B cell (primary cell): ENCODE data around the gene NT5C3A. TPM values are rescaled to one million over a fixed set of nuclear protein-coding genes. Genes with fewer than 3 reads are reported as not detected.
A peak's percentile ranks its signal among the peaks of the same experiment; 100 is the strongest.
"Not testable (repeated sequence)": the region's sequence is repeated elsewhere in the genome, so short reads cannot be mapped to it uniquely, and the experiment has no call there.

Experiments used
- ATAC-seq: fragments of 200-7000 bp; cut with Tn5 transposase; one replicate; pipeline ENCODE4 v1.10.0; 2021; ENCODE audit warnings: low read depth, mild to moderate bottlenecking, moderate number of reproducible peaks, moderate library complexity
- CTCF ChIA-PET: fragments of 350-600 bp; sonication (Branson Sonifier 250); formaldehyde crosslinking; loops from one replicate; lab custom pipeline; 2021; ENCODE audit warnings: antibody characterized with exemption, inconsistent platforms; lab: Charles Lee
- POLR2A ChIA-PET: fragments of 350-600 bp; sonication (Branson Sonifier 250); formaldehyde crosslinking; loops from one replicate; lab custom pipeline; 2021; ENCODE audit warnings: antibody characterized with exemption; lab: Charles Lee
- DNase-seq: peaks from one replicate; pipeline ENCODE4 v3.0.0; 2013
- H2AFZ ChIP-seq: 2 replicates; pipeline ENCODE4 v1.6.1; 2012; ENCODE audit warnings: mild to moderate bottlenecking, low read depth, low read length; ENCODE audit not compliant: insufficient read depth, poor library complexity, severe bottlenecking
- H3K27ac ChIP-seq, 2 donors: 1 replicate in 1 of 2; 2 replicates in 1 of 2; pipeline ENCODE4 v1.5.1; 2012 to 2013; ENCODE audit warnings: low read length in 2 of 2, mild to moderate bottlenecking in 2 of 2, moderate library complexity in 1 of 2
- H3K27me3 ChIP-seq, 4 experiments: fragments of 200-600 bp in 1 of 4; sonication (generic) in 1 of 4; replicated peaks in 1 of 4; 1 replicate in 2 of 4; 2 replicates in 2 of 4; pipeline versions ENCODE4 v1.6.1 to v1.7.0; 2013 to 2016; ENCODE audit warnings: low read length in 3 of 4, mild to moderate bottlenecking in 2 of 4, mixed read lengths in 1 of 4, moderate library complexity in 1 of 4; ENCODE audit not compliant: insufficient read depth in 4 of 4, control insufficient read depth in 3 of 4; ENCODE audit errors: control extremely low read depth in 1 of 4
- H3K36me3 ChIP-seq, 2 experiments: replicated peaks in 1 of 2; 1 replicate in 1 of 2; 2 replicates in 1 of 2; pipeline versions ENCODE4 v1.6.1 to v1.7.1; 2013; ENCODE audit warnings: low read length in 1 of 2; ENCODE audit not compliant: insufficient read depth in 2 of 2, control insufficient read depth in 1 of 2; ENCODE audit errors: control extremely low read depth in 1 of 2, extremely low read depth in 1 of 2
- H3K4me1 ChIP-seq, 2 donors: fragments of 200-600 bp in 1 of 2; sonication (generic) in 1 of 2; 1 replicate in 1 of 2; 2 replicates in 1 of 2; pipeline versions ENCODE4 v1.5.1 to v1.6.1; 2013 to 2017; ENCODE audit warnings: low read length in 2 of 2; ENCODE audit not compliant: control insufficient read depth in 2 of 2, insufficient read depth in 2 of 2
- H3K4me2 ChIP-seq: replicated peaks from 2 replicates; pipeline ENCODE3; 2012; ENCODE audit warnings: mild to moderate bottlenecking, low read depth, low read length; ENCODE audit not compliant: poor library complexity, severe bottlenecking
- H3K4me3 ChIP-seq, 5 experiments: fragments of 200-600 bp in 1 of 5; sonication (generic) in 1 of 5; 1 replicate in 3 of 5; 2 replicates in 2 of 5; pipeline versions ENCODE4 v1.5.1 to v1.7.0; 2011 to 2016; ENCODE audit warnings: low read length in 4 of 5, mild to moderate bottlenecking in 4 of 5, low read depth in 2 of 5, control low read depth in 1 of 5, moderate library complexity in 1 of 5; ENCODE audit not compliant: insufficient read depth in 1 of 5; ENCODE audit errors: control extremely low read depth in 1 of 5, extremely low read depth in 1 of 5
- H3K79me2 ChIP-seq: fragments of 200-600 bp; sonication (generic); one replicate; pipeline ENCODE4 v1.6.0; 2016; ENCODE audit warnings: low read length; ENCODE audit not compliant: control insufficient read depth, insufficient read depth
- H3K9ac ChIP-seq: fragments of 200-600 bp; sonication (generic); 2 replicates; pipeline ENCODE4 v1.6.1; 2017; ENCODE audit warnings: mild to moderate bottlenecking, low read length, moderate library complexity
- H3K9me3 ChIP-seq, 3 donors: one replicate each; pipeline versions ENCODE4 v1.6.1 to v1.7.1; 2013; ENCODE audit warnings: low read length in 2 of 3; ENCODE audit not compliant: control insufficient read depth in 2 of 3, insufficient read depth in 1 of 3; ENCODE audit errors: control extremely low read depth in 1 of 3
- H4K20me1 ChIP-seq: 2 replicates; pipeline ENCODE4 v1.6.0; 2012; ENCODE audit warnings: mild to moderate bottlenecking, low read length; ENCODE audit not compliant: insufficient read depth, control insufficient read depth, poor library complexity, severe bottlenecking
- H3K27ac Mint-ChIP-seq: one replicate; pipeline ENCODE4 v1.8.0; 2021; ENCODE audit warnings: mixed read lengths
- H3K27me3 Mint-ChIP-seq: one replicate; pipeline ENCODE4 v1.8.0; 2021; ENCODE audit warnings: mixed read lengths
- H3K4me1 Mint-ChIP-seq: one replicate; pipeline ENCODE4 v1.8.0; 2021; ENCODE audit warnings: mixed read lengths
- H3K4me3 Mint-ChIP-seq: one replicate; pipeline ENCODE4 v1.8.0; 2021; ENCODE audit warnings: mixed read lengths
- H3K9me3 Mint-ChIP-seq: one replicate; pipeline ENCODE4 v1.8.0; 2022; ENCODE audit warnings: mixed read lengths; ENCODE audit not compliant: insufficient read depth
- CTCF ChIP-seq: fragments of 200-600 bp; IDR thresholded peaks from one replicate; pipeline ENCODE4 v1.8.0; 2022; ENCODE audit warnings: antibody characterized with exemption, mild to moderate bottlenecking
- WGBS: methylation state at CpG from one replicate; pipeline ENCODE4 v1.1.5; 2013; ENCODE audit warnings: missing lambda C conversion rate; ENCODE audit not compliant: insufficient coverage; 5-methylcytosine and 5-hydroxymethylcytosine counted together
- intact Hi-C: fragments of 100-400 bp; cut with micrococcal nuclease; formaldehyde crosslinking; loops from one replicate; pipeline ENCODE4 v1.10.0; 2022
- polyA plus RNA-seq: library from polyadenylated mRNA; depleted of rRNA; stranded (reverse); fragments of >200 nt; gene quantifications from 2 replicates; pipeline ENCODE4 v1.2.3, GENCODE V29; 2012
- small RNA-seq: library from RNA; depleted of rRNA; stranded (forward); fragments of <200 nt; gene quantifications from one replicate; pipeline ENCODE3, GENCODE V24; 2012; ENCODE audit warnings: low replicate concordance, low read depth; ENCODE audit not compliant: insufficient read length
- total RNA-seq, 2 donors: library from RNA; stranded (reverse); fragments of 120-200 nt in 1 of 2; gene quantifications; 1 replicate in 1 of 2; 2 replicates in 1 of 2; pipeline versions ENCODE4 v1.2.3 to v1.2.4, GENCODE V29; 2013 to 2022

Gene NT5C3A
- total and polyA plus RNA-seq, 2 donors (not counting 1 experiment from before 2014, with no cell fraction given) = 37.3 to 41.0 TPM

- WGBS = 5% methylated on average over 2 of the region's 8 CpGs
- H3K27me3 ChIP-seq, H3K4me3 Mint-ChIP-seq, POLR2A ChIA-PET, H3K9me3 ChIP-seq, H3K9ac ChIP-seq, H3K27ac ChIP-seq, H3K4me3 ChIP-seq, H3K4me2 ChIP-seq, H3K4me1 ChIP-seq, H3K79me2 ChIP-seq, H3K36me3 ChIP-seq, H3K4me1 Mint-ChIP-seq, H4K20me1 ChIP-seq, H3K27ac Mint-ChIP-seq, H3K9me3 Mint-ChIP-seq: not testable (repeated sequence)
- peak overlapping the region; percentile 51 for H2AFZ ChIP-seq
- ATAC-seq (peak; percentile 86), DNase-seq (peak; percentile 24)
- intact Hi-C loops = loop anchor here (1.0 kb wide), 1 partner anchor 143 kb away; no protein-coding TSS in a partner anchor
- peak; percentile 25 for TF ChIP-seq CTCF
- H3K27me3 Mint-ChIP-seq = peaks cover 12% of the 10 kb centered on the region
- CTCF ChIA-PET = interaction anchor here (1.2 to 4.0 kb wide), 2 partner anchors 85 to 143 kb away, joined by 3 to 27 read pairs; partner anchors contain the start of gene RP9
These were observed 98.0 kb downstream of the NT5C3A start for GRCh38 chr7:32964461-32965159.

Small RNAs within 50 kb of the gene (small RNA-seq; reads per million reads assigned to genes)
- gene RN7SL505P = not detected
- gene RNU6-388P = not detected
- not detected for gene RPS29P14

Other genes starting within 250 kb of the NT5C3A start
- 62.1 and 62.8 TPM in 2 replicates for gene KBTBD2, start 171.0 kb downstream of the NT5C3A start, total RNA-seq
- 38.9 and 89.3 TPM in 2 replicates for gene KBTBD2, start 171.0 kb downstream of the NT5C3A start, polyA plus RNA-seq
- gene FKBP9, start 105.3 kb downstream of the NT5C3A start, total RNA-seq = 0.39 and 0.52 TPM in 2 replicates
- 0.59 and 0.98 TPM in 2 replicates for gene FKBP9, start 105.3 kb downstream of the NT5C3A start, polyA plus RNA-seq
- 23.0 and 27.0 TPM in 2 replicates for gene RP9, start 46.6 kb upstream of the NT5C3A start, total RNA-seq
- gene RP9, start 46.6 kb upstream of the NT5C3A start, polyA plus RNA-seq = 69.4 and 79.9 TPM in 2 replicates
- gene BBS9, start 66.8 kb upstream of the NT5C3A start, total RNA-seq = 45.2 and 48.4 TPM in 2 replicates
- 8.4 and 8.9 TPM in 2 replicates for gene BBS9, start 66.8 kb upstream of the NT5C3A start, polyA plus RNA-seq